PFSK-1 (cell line): ENCODE measurements around the gene TRIAP1.

Source experiments
- FOXP2 ChIP-seq: optimal IDR thresholded peaks from 2 replicates; pipeline ENCODE3; 2011; ENCODE audit warnings: borderline replicate concordance, control low read depth, inconsistent platforms; ENCODE audit not compliant: insufficient read depth; ENCODE audit errors: extremely low read length, extremely low read depth
- POLR2AphosphoS5 ChIP-seq: IDR thresholded peaks from 2 replicates; pipeline ENCODE4 v1.6.1; 2012; ENCODE audit warnings: low read depth, mild to moderate bottlenecking, control low read depth, low read length, moderate library complexity
- REST ChIP-seq, 2 experiments: IDR thresholded peaks; 2 replicates each; pipeline versions ENCODE4 v1.6.1 to v1.8.0; 2011 to 2012; ENCODE audit warnings: low read depth in 2 of 2, low read length in 2 of 2, control low read depth in 1 of 2, inconsistent platforms in 1 of 2, mild to moderate bottlenecking in 1 of 2, moderate library complexity in 1 of 2; ENCODE audit not compliant: insufficient read depth in 1 of 2
- SIN3A ChIP-seq: IDR thresholded peaks from 2 replicates; pipeline ENCODE4 v1.6.1; 2012; ENCODE audit warnings: mild to moderate bottlenecking, low read length, moderate library complexity, borderline replicate concordance; ENCODE audit not compliant: insufficient read depth
- TAF1 ChIP-seq: IDR thresholded peaks from 2 replicates; pipeline ENCODE4 v1.6.1; 2012; ENCODE audit warnings: low read length, control low read depth, borderline replicate concordance; ENCODE audit not compliant: insufficient read depth

TRIAP1 gene

GRCh38 chr12:120473807-120474615 lies 27.8 kb upstream of the TRIAP1 start:
- TF ChIP-seq REST (IDR thresholded peaks at IDR 0.05; ENCODE audit: insufficient read depth in 1 of 2, low read depth in 2 of 2, low read length in 2 of 2) = no peak
- TF ChIP-seq SIN3A = no peak
- no peak for TF ChIP-seq TAF1

- TF ChIP-seq FOXP2 = no peak
- no peak for TF ChIP-seq REST (IDR thresholded peaks at IDR 0.05; ENCODE audit: insufficient read depth in 1 of 2, low read depth in 2 of 2, low read length in 2 of 2)
- no peak for TF ChIP-seq TAF1
- TF ChIP-seq SIN3A = no peak
- TF ChIP-seq POLR2AphosphoS5 = no peak
These were observed 26.3 kb upstream of the TRIAP1 start for GRCh38 chr12:120472521-120472920.

- TF ChIP-seq TAF1 = no peak
- no peak for TF ChIP-seq REST (IDR thresholded peaks at IDR 0.05; ENCODE audit: insufficient read depth in 1 of 2, low read depth in 2 of 2, low read length in 2 of 2)
- TF ChIP-seq POLR2AphosphoS5 = no peak
- TF ChIP-seq SIN3A = no peak
- no peak for TF ChIP-seq FOXP2
These were observed 24.1 kb upstream of the TRIAP1 start for GRCh38 chr12:120470150-120470784.

GRCh38 chr12:120469450-120470149 lies 23.4 kb upstream of the TRIAP1 start, which contains the start of gene SRSF9:
Gene SRSF9 (minus strand): TSS chr12:120469748. CDS start chr12:120469609, 139 bp downstream.
- TF ChIP-seq REST (IDR thresholded peaks at IDR 0.05; ENCODE audit: insufficient read depth in 1 of 2, low read depth in 2 of 2, low read length in 2 of 2) (peak; percentile 10 to 39; a peak in 1 of 4 replicates), TAF1 (peak; percentile 82), POLR2AphosphoS5 (peak; percentile 86), SIN3A (peak; percentile 37; the same call in 1 of the 2 replicates), FOXP2 (peak; percentile 65)
